NCI-H1105 (cell line): ENCODE measurements around the gene BST1.

Experiments used
- DNase-seq: peaks from one replicate; lab custom pipeline; 2025; lab: John Stamatoyannopoulos, UW

BST1 gene

GRCh38 chr4:15779809-15780208 lies 76.9 kb downstream of the BST1 start:
- DNase-seq = no peak

DNA sequence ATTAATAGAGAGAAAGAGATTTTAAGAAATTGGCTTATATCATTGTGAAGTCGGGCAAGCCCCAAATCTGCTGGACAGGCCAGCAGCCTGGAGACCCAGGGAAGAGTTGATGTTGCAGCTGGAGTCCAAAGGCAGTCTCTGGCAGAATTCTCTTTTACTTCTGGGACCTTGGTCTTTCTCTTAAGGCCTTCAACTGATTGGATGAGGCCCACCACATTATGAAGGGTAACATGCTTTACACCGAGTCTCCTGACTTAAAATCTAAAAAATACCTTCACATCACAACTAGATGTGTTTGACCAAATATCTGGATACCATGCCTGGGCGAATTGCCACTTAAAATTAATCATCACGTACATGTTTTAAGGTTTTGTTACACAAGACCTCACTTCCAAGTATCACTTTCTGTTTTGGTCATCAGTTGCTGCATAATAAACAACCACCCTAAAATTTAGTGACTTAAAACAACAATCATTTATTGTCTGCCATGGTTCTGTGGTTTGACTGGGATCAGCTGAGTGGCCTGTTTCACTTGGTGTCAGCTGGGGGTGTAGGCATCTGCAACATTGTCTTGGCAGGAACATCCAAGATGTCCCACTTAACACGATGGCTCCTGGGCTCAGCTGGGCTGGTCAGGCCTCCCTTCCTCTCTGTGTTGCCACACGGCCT lies 78.7 kb downstream of the BST1 start:
- DNase-seq = no peak
